Measurements from ENCODE around the gene RTCB.

DNA sequence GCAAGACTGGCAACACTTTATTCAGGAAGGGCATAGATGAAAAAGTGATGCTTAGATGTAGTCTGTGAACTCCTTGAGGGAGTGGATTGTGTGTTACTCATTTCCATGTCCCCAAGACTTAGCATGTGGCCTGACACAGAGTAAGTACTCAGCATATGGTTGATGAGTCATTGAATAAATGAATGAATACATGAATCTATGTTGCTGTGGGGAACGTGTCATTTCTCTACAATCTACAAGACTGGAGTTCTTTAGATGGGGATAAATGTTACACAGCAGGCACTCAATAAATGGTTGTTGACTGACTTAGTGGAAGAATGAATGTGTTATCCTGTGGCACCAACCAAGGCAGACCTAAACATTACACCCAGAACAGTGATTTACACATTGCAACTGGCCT lies 34.3 kb upstream of the RTCB start:
- TF ChIP-seq, protein P1, sequence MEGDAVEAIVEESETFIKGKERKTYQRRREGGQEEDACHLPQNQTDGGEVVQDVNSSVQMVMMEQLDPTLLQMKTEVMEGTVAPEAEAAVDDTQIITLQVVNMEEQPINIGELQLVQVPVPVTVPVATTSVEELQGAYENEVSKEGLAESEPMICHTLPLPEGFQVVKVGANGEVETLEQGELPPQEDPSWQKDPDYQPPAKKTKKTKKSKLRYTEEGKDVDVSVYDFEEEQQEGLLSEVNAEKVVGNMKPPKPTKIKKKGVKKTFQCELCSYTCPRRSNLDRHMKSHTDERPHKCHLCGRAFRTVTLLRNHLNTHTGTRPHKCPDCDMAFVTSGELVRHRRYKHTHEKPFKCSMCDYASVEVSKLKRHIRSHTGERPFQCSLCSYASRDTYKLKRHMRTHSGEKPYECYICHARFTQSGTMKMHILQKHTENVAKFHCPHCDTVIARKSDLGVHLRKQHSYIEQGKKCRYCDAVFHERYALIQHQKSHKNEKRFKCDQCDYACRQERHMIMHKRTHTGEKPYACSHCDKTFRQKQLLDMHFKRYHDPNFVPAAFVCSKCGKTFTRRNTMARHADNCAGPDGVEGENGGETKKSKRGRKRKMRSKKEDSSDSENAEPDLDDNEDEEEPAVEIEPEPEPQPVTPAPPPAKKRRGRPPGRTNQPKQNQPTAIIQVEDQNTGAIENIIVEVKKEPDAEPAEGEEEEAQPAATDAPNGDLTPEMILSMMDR (IDR thresholded peaks at IDR 0.05), result no peak
- TF ChIP-seq EZH2 (IDR thresholded peaks at IDR 0.05), result no peak
- no peak for TF ChIP-seq EZH2phosphoT487 (IDR thresholded peaks at IDR 0.05)

Data from neural progenitor cell (in vitro differentiated cells).